Raji (cell line): ENCODE data around the gene CD47.

Experiments
- POLR2A ChIP-seq: IDR thresholded peaks from 2 replicates; pipeline ENCODE4 v1.6.1; 2011; ENCODE audit warnings: low read depth, low read length, control low read depth; ENCODE audit not compliant: insufficient read depth

The CD47 gene

GRCh38 chr3:108103040-108103751 lies 12.4 kb upstream of the CD47 start:
- TF ChIP-seq POLR2A = no peak

GRCh38 chr3:108102420-108103039 lies 11.7 kb upstream of the CD47 start:
- no peak for TF ChIP-seq POLR2A

DNA sequence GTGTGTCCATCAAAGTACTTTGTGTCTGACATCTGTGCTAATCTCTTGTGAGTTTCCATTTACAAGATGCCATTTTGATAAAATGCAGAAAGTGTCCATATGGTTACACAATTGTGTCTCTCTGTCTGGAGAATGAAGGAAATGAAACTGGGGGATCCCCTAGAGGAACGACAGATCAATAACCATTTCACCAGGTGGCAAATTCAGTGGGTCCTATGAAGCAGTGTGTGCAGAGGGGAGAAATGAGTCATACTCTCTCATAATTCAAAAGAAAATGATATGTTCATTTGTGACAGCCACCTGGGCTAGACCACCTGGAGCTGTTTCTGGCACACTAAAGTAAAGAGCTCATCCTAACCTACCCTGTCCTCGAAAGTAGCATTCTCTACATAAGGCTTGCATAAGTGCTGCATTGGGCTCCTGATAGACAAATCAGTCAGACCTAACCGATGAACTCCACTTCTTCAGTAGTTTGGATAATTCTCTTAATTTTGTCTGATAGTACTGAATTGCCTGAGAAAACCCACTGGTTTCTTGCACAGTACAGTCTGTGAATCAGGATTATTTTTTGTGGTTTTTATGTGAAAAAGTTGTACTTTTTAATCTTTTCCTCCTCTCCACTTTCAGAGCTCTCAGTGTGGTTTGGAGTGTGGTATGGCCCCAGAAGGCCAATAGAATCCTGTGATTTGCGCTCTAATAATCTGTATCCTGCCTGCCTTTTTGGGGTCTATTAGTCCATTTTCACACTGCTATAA lies 10.3 kb upstream of the CD47 start:
- TF ChIP-seq POLR2A = no peak

DNA sequence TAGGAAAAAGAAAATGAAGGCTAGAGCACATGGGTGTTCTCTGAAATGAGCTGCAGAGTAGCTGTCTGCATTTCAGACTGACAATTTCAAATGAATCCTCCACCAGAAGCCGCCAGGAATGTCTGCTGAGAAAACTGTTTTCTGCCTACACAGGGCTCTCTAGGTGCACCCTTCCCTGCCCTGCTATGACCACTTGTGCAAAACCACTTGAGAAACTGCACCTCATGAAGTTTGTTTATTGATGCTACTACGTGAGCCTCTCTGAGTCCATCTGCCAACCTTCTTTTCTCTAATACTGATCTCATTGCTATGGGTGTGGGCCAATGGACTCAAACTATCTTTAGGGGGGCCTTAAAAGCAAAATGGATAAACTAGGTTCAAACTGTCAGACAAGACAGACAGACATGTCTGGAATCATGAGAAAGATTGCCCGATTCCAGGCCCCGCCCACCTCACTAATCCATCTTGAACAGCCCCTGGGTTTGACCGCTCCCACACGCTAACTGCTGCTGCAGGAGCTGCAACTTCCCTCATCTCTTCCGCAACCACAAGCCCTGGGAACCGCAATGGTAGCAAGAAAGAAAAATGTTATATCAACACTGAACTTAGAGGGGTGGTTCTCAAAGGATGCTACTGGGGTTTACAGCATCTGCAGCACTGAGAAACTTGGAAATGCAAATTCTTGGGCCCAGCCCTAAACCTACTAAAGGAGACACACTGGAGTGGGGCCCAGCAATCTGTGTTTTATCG lies 9.0 kb upstream of the CD47 start:
- no peak for TF ChIP-seq POLR2A

GRCh38 chr3:108099244-108099643 lies 8.4 kb upstream of the CD47 start:
- TF ChIP-seq POLR2A = no peak

- TF ChIP-seq POLR2A = no peak
These were observed 7.2 kb upstream of the CD47 start for GRCh38 chr3:108098003-108098370.

- no peak for TF ChIP-seq POLR2A
These were observed 6.6 kb upstream of the CD47 start for GRCh38 chr3:108097322-108098002.

- no peak for TF ChIP-seq POLR2A
These were observed 5.9 kb upstream of the CD47 start for GRCh38 chr3:108096532-108097321.

GRCh38 chr3:108093616-108094015 lies 2.8 kb upstream of the CD47 start:
- TF ChIP-seq POLR2A = no peak

- no peak for TF ChIP-seq POLR2A
These were observed 2.2 kb upstream of the CD47 start for GRCh38 chr3:108093021-108093420.

GRCh38 chr3:108092501-108092900 lies 1.7 kb upstream of the CD47 start:
- TF ChIP-seq POLR2A = no peak

- TF ChIP-seq POLR2A = no peak
These were observed 843 bp upstream of the CD47 start for GRCh38 chr3:108091498-108092250.

DNA sequence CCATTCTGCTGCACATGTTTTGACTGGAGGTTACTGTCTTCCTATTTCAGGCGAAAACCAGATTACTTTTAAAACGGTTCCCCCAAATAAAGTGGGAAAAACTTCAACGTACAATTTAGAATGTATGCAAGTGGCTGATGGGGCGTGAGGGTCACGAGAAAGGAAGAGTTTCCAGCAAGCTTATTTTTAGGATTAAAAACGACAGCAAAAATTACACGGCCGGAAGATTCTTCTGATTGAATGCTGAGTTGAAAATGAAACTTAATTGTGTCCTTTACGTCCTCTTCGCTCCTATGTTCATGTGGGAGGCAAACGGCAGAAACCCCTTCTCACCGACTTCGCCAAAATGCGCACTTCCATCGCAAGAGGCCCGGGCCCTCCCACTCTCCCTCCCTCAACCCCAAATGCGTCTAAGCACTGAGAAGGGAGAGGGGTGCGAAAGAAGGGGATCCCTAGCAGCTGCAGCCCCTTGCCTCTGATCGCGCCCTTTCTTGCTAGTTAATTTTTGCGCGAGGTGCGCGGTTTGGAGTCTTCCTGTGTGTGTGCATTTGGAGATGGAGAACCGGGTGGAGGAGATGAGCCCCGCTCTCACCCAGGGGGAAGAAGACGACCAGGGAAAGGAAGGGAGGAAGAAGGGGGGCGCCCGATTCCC lies 656 bp downstream of the CD47 start:
- TF ChIP-seq POLR2A = no peak
